ENCODE data around the gene NCAM1.

Gene NCAM1

DNA sequence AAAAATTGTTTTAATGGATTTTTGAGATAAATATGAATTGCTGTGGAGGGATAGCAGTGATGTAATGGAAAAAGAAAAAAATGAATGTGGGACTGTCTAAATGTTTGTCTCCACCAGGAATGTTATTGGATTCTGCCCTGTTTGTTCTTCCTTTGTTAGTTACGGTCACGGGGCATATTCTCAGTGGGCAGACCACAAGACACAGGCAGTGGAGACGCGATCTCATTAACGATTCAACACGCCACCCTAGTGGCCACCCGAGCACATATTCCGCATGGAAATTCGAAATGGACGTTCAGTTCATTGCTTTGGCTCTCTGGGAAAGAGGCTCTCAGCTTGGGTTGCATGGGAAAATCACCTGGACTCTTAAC, 201.4 kb downstream of the NCAM1 start:
- H3K79me2 ChIP-seq (ENCODE audit: insufficient read depth, low read length), result no peaks in the 10 kb centered on the region

DNA sequence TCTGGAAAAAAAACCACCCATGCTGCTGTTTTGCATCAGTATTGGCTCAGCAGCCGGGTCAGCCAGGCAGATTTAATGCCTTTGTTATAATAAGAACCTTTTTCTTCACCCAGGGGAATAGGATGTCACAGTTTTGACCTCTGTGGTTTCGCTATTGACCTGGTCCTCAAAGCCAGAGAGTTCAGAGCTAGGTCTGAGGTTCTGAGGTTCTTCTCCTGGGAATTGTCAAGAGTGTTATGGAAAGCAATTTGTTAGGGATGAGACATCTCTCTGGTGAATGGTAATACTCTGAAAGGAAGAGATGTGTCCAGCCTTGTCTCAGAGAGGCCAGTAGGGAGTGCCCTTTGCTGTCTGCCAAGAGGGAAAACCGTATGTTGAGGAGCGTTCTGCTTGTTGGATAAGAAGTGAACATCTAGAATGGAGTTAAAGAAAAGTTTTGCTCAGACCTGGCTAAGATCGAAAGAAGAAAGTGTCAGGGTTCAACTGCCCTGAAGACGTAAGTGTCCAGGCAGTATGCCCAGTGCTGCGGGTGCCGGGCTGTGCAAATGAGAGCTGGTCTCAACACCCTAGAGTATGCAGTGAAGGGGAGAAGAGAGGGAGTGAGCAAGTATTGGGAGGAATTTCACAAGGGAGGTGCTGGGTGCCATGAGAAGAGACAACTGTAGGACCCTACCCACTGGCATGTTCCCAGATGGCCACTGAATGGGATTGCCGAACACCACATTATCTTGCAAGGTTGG, 202.2 kb downstream of the NCAM1 start:
- no peak for TF ChIP-seq EZH2 (IDR thresholded peaks at IDR 0.05; ENCODE audit: borderline replicate concordance, low read depth, low read length, severe bottlenecking)
- TF ChIP-seq, protein P1, sequence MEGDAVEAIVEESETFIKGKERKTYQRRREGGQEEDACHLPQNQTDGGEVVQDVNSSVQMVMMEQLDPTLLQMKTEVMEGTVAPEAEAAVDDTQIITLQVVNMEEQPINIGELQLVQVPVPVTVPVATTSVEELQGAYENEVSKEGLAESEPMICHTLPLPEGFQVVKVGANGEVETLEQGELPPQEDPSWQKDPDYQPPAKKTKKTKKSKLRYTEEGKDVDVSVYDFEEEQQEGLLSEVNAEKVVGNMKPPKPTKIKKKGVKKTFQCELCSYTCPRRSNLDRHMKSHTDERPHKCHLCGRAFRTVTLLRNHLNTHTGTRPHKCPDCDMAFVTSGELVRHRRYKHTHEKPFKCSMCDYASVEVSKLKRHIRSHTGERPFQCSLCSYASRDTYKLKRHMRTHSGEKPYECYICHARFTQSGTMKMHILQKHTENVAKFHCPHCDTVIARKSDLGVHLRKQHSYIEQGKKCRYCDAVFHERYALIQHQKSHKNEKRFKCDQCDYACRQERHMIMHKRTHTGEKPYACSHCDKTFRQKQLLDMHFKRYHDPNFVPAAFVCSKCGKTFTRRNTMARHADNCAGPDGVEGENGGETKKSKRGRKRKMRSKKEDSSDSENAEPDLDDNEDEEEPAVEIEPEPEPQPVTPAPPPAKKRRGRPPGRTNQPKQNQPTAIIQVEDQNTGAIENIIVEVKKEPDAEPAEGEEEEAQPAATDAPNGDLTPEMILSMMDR (IDR thresholded peaks at IDR 0.05; ENCODE audit: borderline replicate concordance, extremely low read depth, low read length, poor library complexity, severe bottlenecking), result no peak
- Histone ChIP-seq H3K27ac (ENCODE audit: low read length) (no peak overlapping the region), H4K20me1 (ENCODE audit: insufficient read depth, low read length) (no peaks in the 10 kb centered on the region), H3K4me1 (ENCODE audit: insufficient read depth, low read length) (no peaks in the 10 kb centered on the region), H3K27me3 (ENCODE audit: insufficient read depth, low read length, poor library complexity) (no peaks in the 10 kb centered on the region), H2AFZ (ENCODE audit: low read depth, low read length) (no peak overlapping the region), H3K79me2 (ENCODE audit: insufficient read depth, low read length) (no peaks in the 10 kb centered on the region), H3K36me3 (ENCODE audit: insufficient read depth, low read length) (no peaks in the 10 kb centered on the region), H3K4me3 (ENCODE audit: low read depth in 1 of 2, low read length in 2 of 2) (no peak overlapping the region), H3K4me2 (ENCODE audit: insufficient read depth, low read length) (no peak overlapping the region), H3K9me3 (ENCODE audit: insufficient read depth, low read length, severe bottlenecking) (no peaks in the 10 kb centered on the region), H3K9ac (ENCODE audit: low read depth, low read length) (no peak overlapping the region)
- ATAC-seq (ENCODE audit: insufficient read depth, low read depth) (no peak), DNase-seq (no peak)

More for the DNA sequence above, 201.4 kb downstream of the NCAM1 start:
- no peaks in the 10 kb centered on the region for H3K4me1 ChIP-seq (ENCODE audit: insufficient read depth, low read length)
- H3K36me3 ChIP-seq (ENCODE audit: insufficient read depth, low read length), result no peaks in the 10 kb centered on the region
- DNase-seq (no peak), ATAC-seq (ENCODE audit: insufficient read depth, low read depth) (no peak)
- H3K9me3 ChIP-seq (ENCODE audit: insufficient read depth, low read length, severe bottlenecking), result no peaks in the 10 kb centered on the region
- no peaks in the 10 kb centered on the region for H3K27me3 ChIP-seq (ENCODE audit: insufficient read depth, low read length, poor library complexity)
- no peak overlapping the region for H3K9ac ChIP-seq (ENCODE audit: low read depth, low read length)
- TF ChIP-seq, protein P1 (IDR thresholded peaks at IDR 0.05; ENCODE audit: borderline replicate concordance, extremely low read depth, low read length, poor library complexity, severe bottlenecking), result no peak
- TF ChIP-seq EZH2 (IDR thresholded peaks at IDR 0.05; ENCODE audit: borderline replicate concordance, low read depth, low read length, severe bottlenecking), result no peak
- H2AFZ ChIP-seq (ENCODE audit: low read depth, low read length), result no peak overlapping the region
- H4K20me1 ChIP-seq (ENCODE audit: insufficient read depth, low read length), result no peaks in the 10 kb centered on the region
- no peak overlapping the region for H3K4me2 ChIP-seq (ENCODE audit: insufficient read depth, low read length)
- no peak overlapping the region for H3K4me3 ChIP-seq (ENCODE audit: low read depth in 1 of 2, low read length in 2 of 2)
- no peak overlapping the region for H3K27ac ChIP-seq (ENCODE audit: low read length)

DNA sequence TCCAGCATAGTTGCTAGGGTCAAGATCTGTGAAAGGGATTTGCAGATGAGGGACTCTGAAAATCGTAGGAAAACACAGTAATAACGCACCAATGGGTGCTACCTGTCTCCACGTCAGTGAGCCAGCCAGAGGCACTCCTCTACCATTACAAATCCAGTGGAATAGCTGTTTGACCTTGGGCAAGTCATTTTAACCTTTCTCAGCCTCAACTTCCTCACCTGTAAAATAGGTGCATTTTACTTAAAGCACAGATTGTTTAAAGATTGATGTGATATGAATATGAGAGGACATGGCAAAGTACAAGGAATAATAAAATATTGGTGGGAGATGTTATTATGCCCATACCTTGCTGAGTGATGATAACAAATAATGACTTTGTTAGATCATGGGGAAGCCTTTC, 205.1 kb downstream of the NCAM1 start:
- Histone ChIP-seq H3K27ac (ENCODE audit: low read length) (no peak overlapping the region), H3K9me3 (ENCODE audit: insufficient read depth, low read length, severe bottlenecking) (no peaks in the 10 kb centered on the region), H3K4me1 (ENCODE audit: insufficient read depth, low read length) (no peaks in the 10 kb centered on the region), H3K4me2 (ENCODE audit: insufficient read depth, low read length) (no peak overlapping the region), H3K27me3 (ENCODE audit: insufficient read depth, low read length, poor library complexity) (no peaks in the 10 kb centered on the region), H3K36me3 (ENCODE audit: insufficient read depth, low read length) (no peaks in the 10 kb centered on the region), H3K79me2 (ENCODE audit: insufficient read depth, low read length) (no peaks in the 10 kb centered on the region), H2AFZ (ENCODE audit: low read depth, low read length) (no peak overlapping the region), H3K4me3 (ENCODE audit: low read depth in 1 of 2, low read length in 2 of 2) (no peak overlapping the region), H3K9ac (ENCODE audit: low read depth, low read length) (no peak overlapping the region), H4K20me1 (ENCODE audit: insufficient read depth, low read length) (no peaks in the 10 kb centered on the region)
- no peak for DNase-seq
- TF ChIP-seq EZH2 (IDR thresholded peaks at IDR 0.05; ENCODE audit: borderline replicate concordance, low read depth, low read length, severe bottlenecking), result no peak
- TF ChIP-seq, protein P1 (IDR thresholded peaks at IDR 0.05; ENCODE audit: borderline replicate concordance, extremely low read depth, low read length, poor library complexity, severe bottlenecking), result no peak
- no peak for ATAC-seq (ENCODE audit: insufficient read depth, low read depth)
